NT2/D1 (cell line): ENCODE results near the gene KREMEN1.
A peak's percentile ranks its signal among the peaks of the same experiment; 100 is the strongest.

Experiments
- DNase-seq: peaks from one replicate; pipeline ENCODE4 v3.0.0-alpha.2; 2011; ENCODE audit warnings: low read depth, low spot score
- H3K27me3 ChIP-seq: 2 replicates; pipeline ENCODE4 v1.6.0; 2011; ENCODE audit warnings: mild to moderate bottlenecking; ENCODE audit not compliant: insufficient read length, insufficient read depth
- H3K36me3 ChIP-seq: 2 replicates; pipeline ENCODE4 v1.6.1; 2011; ENCODE audit warnings: mild to moderate bottlenecking, low read length, mixed read lengths; ENCODE audit not compliant: insufficient read depth, insufficient read length
- H3K4me1 ChIP-seq: 2 replicates; pipeline ENCODE4 v1.5.1; 2011; ENCODE audit not compliant: insufficient read depth, insufficient read length
- H3K4me3 ChIP-seq: 2 replicates; pipeline ENCODE4 v1.5.1; 2011; ENCODE audit warnings: low read depth; ENCODE audit not compliant: insufficient read length
- H3K9ac ChIP-seq: 2 replicates; pipeline ENCODE4 v1.6.0; 2011; ENCODE audit warnings: low read depth; ENCODE audit not compliant: insufficient read length
- H3K9me3 ChIP-seq: 2 replicates; pipeline ENCODE4 v1.5.1; 2011; ENCODE audit warnings: mild to moderate bottlenecking, low read length; ENCODE audit not compliant: insufficient read depth
- SUZ12 ChIP-seq: IDR thresholded peaks from 2 replicates; pipeline ENCODE4 v1.6.1; 2011; ENCODE audit not compliant: insufficient read length, insufficient read depth; ENCODE audit errors: extremely low read depth
- YY1 ChIP-seq: IDR thresholded peaks from 2 replicates; pipeline ENCODE4 v1.6.1; 2011; ENCODE audit not compliant: insufficient read length, insufficient read depth
- ZNF274 ChIP-seq: IDR thresholded peaks from 2 replicates; pipeline ENCODE4 v1.6.1; 2011; ENCODE audit warnings: mild to moderate bottlenecking, low read depth, low read length

KREMEN1 gene

GRCh38 chr22:29062286-29062821 lies 10.5 kb upstream of the KREMEN1 start:
- TF ChIP-seq SUZ12: no peak
- TF ChIP-seq YY1: no peak
- no peak for TF ChIP-seq ZNF274
- no peaks in the 10 kb centered on the region for H3K27me3 ChIP-seq

GRCh38 chr22:29065468-29066190 lies 7.2 kb upstream of the KREMEN1 start:
- DNase-seq: no peak
- H3K4me3 ChIP-seq: no peak overlapping the region
- peaks cover 10% of the 10 kb centered on the region for H3K27me3 ChIP-seq

More at GRCh38 chr22:29062286-29062821, 10.5 kb upstream of the KREMEN1 start:
- no peak for DNase-seq
- no peak overlapping the region for H3K9ac ChIP-seq
- H3K4me3 ChIP-seq: no peak overlapping the region
- no peaks in the 10 kb centered on the region for H3K36me3 ChIP-seq
- no peaks in the 10 kb centered on the region for H3K9me3 ChIP-seq
- no peaks in the 10 kb centered on the region for H3K4me1 ChIP-seq

GRCh38 chr22:29069463-29069862 lies 3.4 kb upstream of the KREMEN1 start:
- TF ChIP-seq SUZ12 (no peak), YY1 (no peak), ZNF274 (no peak)
- no peak for DNase-seq
- Histone ChIP-seq H3K4me1 (peaks cover 3% of the 10 kb centered on the region), H3K4me3 (no peak overlapping the region), H3K9me3 (no peaks in the 10 kb centered on the region), H3K27me3 (peaks cover 43% of the 10 kb centered on the region), H3K36me3 (no peaks in the 10 kb centered on the region), H3K9ac (no peak overlapping the region)

More at GRCh38 chr22:29065468-29066190, 7.2 kb upstream of the KREMEN1 start:
- TF ChIP-seq SUZ12 (no peak), YY1 (no peak), ZNF274 (no peak)
- Histone ChIP-seq H3K9ac (no peak overlapping the region), H3K36me3 (no peaks in the 10 kb centered on the region), H3K4me1 (peaks cover 2% of the 10 kb centered on the region), H3K9me3 (no peaks in the 10 kb centered on the region)

DNA sequence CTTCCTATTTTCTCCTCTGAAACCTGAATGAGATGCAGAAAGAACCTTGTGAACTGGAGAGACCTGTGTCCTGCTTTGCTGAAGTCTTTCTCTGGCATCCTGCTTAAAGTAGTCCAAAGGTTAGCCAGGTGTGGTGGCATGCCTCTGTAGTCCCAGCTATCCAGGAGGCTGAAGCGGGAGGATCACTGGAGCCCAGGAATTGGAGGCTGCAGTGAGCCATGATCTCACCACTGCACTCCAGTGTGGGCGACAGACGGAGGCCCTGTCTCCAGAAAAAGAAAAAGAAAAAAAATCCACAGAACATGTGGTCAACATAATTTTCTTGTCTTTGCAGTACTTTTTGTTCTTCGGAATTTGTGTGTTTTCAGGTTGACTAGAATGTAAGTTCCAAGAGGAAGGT lies 2.3 kb upstream of the KREMEN1 start:
- H3K4me1 ChIP-seq: peaks cover 3% of the 10 kb centered on the region
- peaks cover 51% of the 10 kb centered on the region for H3K27me3 ChIP-seq
- DNase-seq: no peak
- no peaks in the 10 kb centered on the region for H3K36me3 ChIP-seq
- no peak for TF ChIP-seq SUZ12
- no peak for TF ChIP-seq YY1
- no peak for TF ChIP-seq ZNF274
- H3K4me3 ChIP-seq: no peak overlapping the region
- no peak overlapping the region for H3K9ac ChIP-seq
- no peaks in the 10 kb centered on the region for H3K9me3 ChIP-seq

DNA sequence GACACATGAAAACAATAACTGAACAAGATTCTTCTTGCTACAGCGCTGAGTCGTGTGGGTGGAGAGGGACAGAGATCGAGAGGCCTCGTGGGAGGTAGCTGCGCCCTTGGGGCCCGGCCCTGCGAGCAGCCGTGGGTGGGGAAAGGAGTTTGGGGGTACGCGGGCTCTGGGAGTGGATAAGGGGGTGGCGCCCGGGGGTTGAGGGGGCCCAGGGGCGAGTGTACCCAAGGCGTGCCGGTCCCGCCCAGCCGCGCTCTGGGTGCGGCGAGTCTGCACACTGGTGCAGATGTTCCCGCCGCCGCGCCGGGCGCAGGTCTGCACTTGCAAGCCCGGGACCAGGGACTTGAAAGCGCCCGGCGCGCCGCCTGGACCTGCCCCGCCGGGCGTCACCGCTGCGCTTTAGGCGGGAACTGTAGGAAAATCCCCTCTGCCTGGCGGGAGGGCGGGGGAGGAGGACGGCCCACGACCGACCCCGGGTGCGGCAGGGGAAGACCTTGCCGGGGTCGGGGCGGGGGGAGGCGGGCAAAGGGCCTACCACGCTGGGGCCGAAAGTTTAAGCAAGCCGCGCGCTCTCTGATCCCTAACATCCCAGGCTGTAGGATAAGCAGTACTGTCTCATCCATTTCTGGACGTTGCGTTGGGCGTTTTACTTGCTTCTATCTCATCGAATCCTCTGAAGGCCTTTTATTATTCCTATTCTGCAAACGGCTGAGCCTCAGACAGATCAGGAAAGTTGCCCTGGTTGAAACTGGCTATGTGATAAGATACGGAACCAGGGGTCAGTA lies 1.4 kb upstream of the KREMEN1 start:
- no peak for DNase-seq
- Histone ChIP-seq H3K4me1 (peaks cover 3% of the 10 kb centered on the region), H3K36me3 (no peaks in the 10 kb centered on the region), H3K9me3 (no peaks in the 10 kb centered on the region), H3K27me3 (peaks cover 51% of the 10 kb centered on the region), H3K4me3 (peak overlapping the region; percentile 4), H3K9ac (peak overlapping the region; percentile 56)
- TF ChIP-seq SUZ12 (no peak), YY1 (no peak), ZNF274 (no peak)

DNA sequence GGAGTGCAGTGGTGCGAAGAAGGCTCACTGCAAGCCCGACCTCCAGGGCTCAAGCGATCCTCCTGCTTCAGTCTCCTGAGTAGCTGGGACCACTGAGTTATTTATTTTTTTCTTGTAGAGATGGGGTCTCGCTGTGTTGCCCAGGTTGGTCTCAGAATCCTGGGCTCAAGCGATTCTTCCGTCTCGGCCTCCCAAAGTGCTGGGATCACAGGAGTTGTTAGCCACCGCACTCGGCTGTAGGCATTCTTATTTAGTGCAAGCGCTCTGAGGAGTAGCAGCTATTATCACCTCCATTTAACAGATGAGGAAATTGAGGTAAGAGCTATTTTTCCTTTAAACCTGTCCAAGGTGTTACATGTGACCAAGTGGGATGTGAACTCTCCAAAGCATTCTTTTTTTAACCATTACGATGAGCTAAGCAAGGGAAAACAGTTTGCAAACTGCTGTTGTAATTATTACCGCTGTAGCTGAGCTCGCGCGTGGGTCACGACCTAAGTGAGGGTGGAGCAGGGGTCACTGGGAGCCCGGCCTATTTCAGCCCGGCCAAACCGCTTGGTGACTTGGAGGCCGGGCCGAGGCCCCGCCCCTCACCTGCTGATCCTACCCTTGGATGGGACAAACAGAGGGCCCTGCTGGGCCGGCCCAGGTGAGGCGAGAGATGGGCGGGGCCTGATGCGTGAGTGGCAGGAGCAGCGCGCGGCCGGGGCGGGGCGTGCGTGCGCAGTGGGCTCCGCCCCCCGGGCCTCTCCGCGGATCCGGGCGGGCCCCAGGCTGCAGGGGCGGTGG lies 449 bp upstream of the KREMEN1 start:
- peaks cover 3% of the 10 kb centered on the region for H3K4me1 ChIP-seq
- H3K9me3 ChIP-seq: no peaks in the 10 kb centered on the region
- TF ChIP-seq ZNF274: no peak
- no peak for TF ChIP-seq YY1
- TF ChIP-seq SUZ12: no peak
- peak overlapping the region; percentile 56 for H3K9ac ChIP-seq
- no peaks in the 10 kb centered on the region for H3K36me3 ChIP-seq
- peak; percentile 68 for DNase-seq
- peaks cover 51% of the 10 kb centered on the region for H3K27me3 ChIP-seq
- H3K4me3 ChIP-seq: no peak overlapping the region
